Measurements from ENCODE around the gene C6orf47. TPM values are rescaled to one million over a fixed set of nuclear protein-coding genes. Genes with fewer than 3 reads are reported as not detected.

C6orf47 gene
- polyA plus RNA-seq, 1 of the 3 experiments (the other 2 are of a cell fraction) = 10.3 TPM

- TF ChIP-seq ELF1 (IDR thresholded peaks at IDR 0.05) = no peak
- TF ChIP-seq USF2 (IDR thresholded peaks at IDR 0.05; ENCODE audit: borderline replicate concordance, low read depth, low read length) = no peak
- no peak for TF ChIP-seq MAX (IDR thresholded peaks at IDR 0.05; ENCODE audit: low read depth)
- no peak for TF ChIP-seq IRF3 (IDR thresholded peaks at IDR 0.05; ENCODE audit: low read depth, low read length)
- TF ChIP-seq ZBTB33 (IDR thresholded peaks at IDR 0.05; ENCODE audit: borderline replicate concordance, low read depth) = no peak
- Histone ChIP-seq H3K4me2 (peak overlapping the region; percentile 97; the same call in 1 of the 2 replicates), H4K20me1 (ENCODE audit: insufficient read depth) (peaks cover 8% of the 10 kb centered on the region; the same call in 1 of the 2 replicates), H3K79me2 (ENCODE audit: insufficient read depth) (peaks cover 76% of the 10 kb centered on the region), H3K36me3 (replicated peaks in 1 of 2; ENCODE audit: control insufficient read depth in 1 of 2, insufficient read depth in 2 of 2, low read length in 1 of 2) (peaks cover 7 to 9% of the 10 kb centered on the region in 2 experiments), H2AFZ (ENCODE audit: low read depth) (no peak overlapping the region), H3K27ac (ENCODE audit: low read depth in 2 of 2, low read length in 1 of 2) (no peak overlapping the region), H3K27me3 (ENCODE audit: insufficient read depth) (no peaks in the 10 kb centered on the region), H3F3A (replicated peaks; ENCODE audit: insufficient read depth) (peaks cover 32% of the 10 kb centered on the region), H3K9me2 (no peaks in the 10 kb centered on the region), H3K4me3 (ENCODE audit: low read depth in 2 of 2, low read length in 1 of 2) (no peak overlapping the region), H3K4me1 (ENCODE audit: control insufficient read depth in 1 of 2, insufficient read depth in 2 of 2, low read depth in 1 of 2, low read length in 1 of 2) (peaks cover 13 to 27% of the 10 kb centered on the region in 2 experiments; a peak in 2 of 4 replicates), H3K9ac (no peak overlapping the region), H3K9me3 (no peaks in the 10 kb centered on the region)
- no peak for DNase-seq
- ChIA-PET POLR2A (interaction anchor here (0.7 kb wide), 1 partner anchor 14 kb away, joined by 3 read pairs; no protein-coding TSS in a partner anchor), CTCF (interaction anchor here (0.8 to 1.4 kb wide), 3 partner anchors 14 to 71 kb away, joined by 3 to 4 read pairs (median 3); no protein-coding TSS in a partner anchor)
- WGBS (ENCODE audit: low lambda C conversion rate) = 77% methylated on average over 5 of the region's 6 CpGs
Measured at GRCh38 chr6:31657406-31658157, 3.0 kb downstream of the C6orf47 start.

GRCh38 chr6:31655349-31656237 is 5.0 kb downstream of the C6orf47 start, which contains the start of gene APOM:
Gene APOM (plus strand): TSS chr6:31655894. CDS start chr6:31655967, 73 bp downstream.
- ChIA-PET POLR2A (interaction anchor here (1.0 kb wide), 1 partner anchor 228 kb away, joined by 3 read pairs; no protein-coding TSS in a partner anchor), CTCF (interaction anchor here (1.2 kb wide), 1 partner anchor 9 kb away, joined by 3 read pairs; the partner anchor contains the start of gene GPANK1)
- no peak for TF ChIP-seq PBX3 (IDR thresholded peaks at IDR 0.05)
- no peak for TF ChIP-seq SIN3A (IDR thresholded peaks at IDR 0.05; ENCODE audit: borderline replicate concordance, low read depth, low read length)

More at GRCh38 chr6:31655349-31656237, 5.0 kb downstream of the C6orf47 start, which contains the start of gene APOM:
- peaks cover 17 to 29% of the 10 kb centered on the region in 2 experiments for H3K4me1 ChIP-seq (ENCODE audit: control insufficient read depth in 1 of 2, insufficient read depth in 2 of 2, low read depth in 1 of 2, low read length in 1 of 2)
- no peak within 1 kb of the TSS for H3K9ac ChIP-seq
- no peak within 1 kb of the TSS for H3K4me3 ChIP-seq (ENCODE audit: low read depth in 2 of 2, low read length in 1 of 2)
- H3K79me2 ChIP-seq (ENCODE audit: insufficient read depth) = peaks cover 83% of the 10 kb centered on the region
- H3K27me3 ChIP-seq (ENCODE audit: insufficient read depth) = no peaks in the 10 kb centered on the region
- H3K9me2 ChIP-seq = no peaks in the 10 kb centered on the region
- WGBS (ENCODE audit: low lambda C conversion rate) = 89% methylated on average over 8 of the region's 8 CpGs
- DNase-seq = no peak
- H3K27ac ChIP-seq (ENCODE audit: low read depth in 2 of 2, low read length in 1 of 2) = no peak within 1 kb of the TSS
- H3K36me3 ChIP-seq (replicated peaks in 1 of 2; ENCODE audit: control insufficient read depth in 1 of 2, insufficient read depth in 2 of 2, low read length in 1 of 2) = peaks cover 3 to 5% of the 10 kb centered on the region in 2 experiments
- no peaks in the 10 kb centered on the region for H3K9me3 ChIP-seq
- H4K20me1 ChIP-seq (ENCODE audit: insufficient read depth) = peaks cover 8% of the 10 kb centered on the region; the same call in 1 of the 2 replicates
- peaks cover 27% of the 10 kb centered on the region for H3F3A ChIP-seq (replicated peaks; ENCODE audit: insufficient read depth)
- no peak within 1 kb of the TSS for H3K4me2 ChIP-seq
- H2AFZ ChIP-seq (ENCODE audit: low read depth) = no peak within 1 kb of the TSS
